Stimulated activated naive CD4-positive, alpha-beta T cell treated with Interleukin-2 at 50 U/mL for 16 hours (primary cell): ENCODE results near the gene TBC1D19.
"Not testable (repeated sequence)": the region's sequence is repeated elsewhere in the genome, so short reads cannot be mapped to it uniquely, and the experiment has no call there.

ENCODE experiments used
- DNase-seq: peaks from one replicate; lab custom pipeline; 2025; lab: John Stamatoyannopoulos, UW

Gene TBC1D19

DNA sequence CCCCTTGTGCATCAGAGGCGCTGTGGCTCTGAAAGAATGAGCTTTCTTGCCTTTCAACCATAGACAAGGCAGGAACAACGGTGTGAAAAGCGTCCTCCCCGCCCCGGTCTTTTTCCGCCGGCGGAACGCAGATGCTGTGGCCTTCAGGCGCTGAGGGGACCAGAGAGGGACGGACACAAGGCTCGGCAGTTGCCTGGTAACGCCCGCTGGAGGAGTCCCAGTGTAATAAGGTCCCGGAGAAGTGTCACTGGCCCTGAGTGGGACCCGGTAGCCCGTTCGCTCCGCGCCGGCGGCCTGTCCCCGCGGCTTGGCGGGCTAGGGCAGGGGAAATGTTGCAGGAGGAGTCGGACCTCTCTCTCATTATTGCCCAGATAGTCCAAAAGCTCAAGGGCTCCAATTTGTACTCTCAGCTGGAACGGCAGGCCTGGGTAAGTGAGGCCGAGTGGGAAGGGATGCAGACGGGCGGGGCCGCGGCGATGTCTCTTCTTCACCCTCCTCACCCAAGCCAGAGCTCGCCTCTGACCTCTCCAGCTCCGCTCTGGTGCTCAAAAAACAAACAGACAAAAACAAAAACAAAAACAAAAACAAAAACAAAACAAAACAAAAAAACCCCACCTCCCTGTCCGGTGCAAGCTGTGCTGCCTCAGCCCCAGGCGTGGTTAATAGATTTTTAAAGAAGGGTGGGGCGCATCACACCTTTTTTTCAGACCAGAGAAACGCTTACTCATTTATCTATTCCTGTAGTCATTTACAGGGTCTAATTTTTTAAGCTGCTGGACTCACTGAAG, at the start of gene TBC1D19:
Gene TBC1D19, plus strand, starts transcription at position 220 of the 788 bp plus-strand sequence. Its CDS starts 110 bp downstream, at position 330.
- peak; percentile 82 for DNase-seq

DNA sequence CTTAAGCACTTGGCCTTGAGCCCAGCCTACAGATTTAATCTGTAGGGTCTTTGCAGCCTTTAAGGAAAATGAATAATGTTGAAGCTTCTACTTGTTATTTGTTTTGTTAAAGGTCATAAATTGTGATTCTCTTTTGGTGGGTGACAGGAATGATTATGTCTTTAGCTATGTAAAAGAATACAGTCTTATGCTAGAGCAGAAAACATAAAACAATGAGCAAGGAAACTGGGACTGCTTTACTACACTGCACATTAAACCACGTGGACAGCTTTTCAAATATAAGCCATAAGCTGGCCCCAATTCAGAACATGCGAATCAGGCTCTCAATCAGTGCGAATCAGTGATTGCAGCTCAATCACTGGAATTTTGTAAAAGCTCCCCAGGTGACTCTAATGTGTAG, 40.9 kb upstream of the TBC1D19 start:
- DNase-seq = no peak

DNA sequence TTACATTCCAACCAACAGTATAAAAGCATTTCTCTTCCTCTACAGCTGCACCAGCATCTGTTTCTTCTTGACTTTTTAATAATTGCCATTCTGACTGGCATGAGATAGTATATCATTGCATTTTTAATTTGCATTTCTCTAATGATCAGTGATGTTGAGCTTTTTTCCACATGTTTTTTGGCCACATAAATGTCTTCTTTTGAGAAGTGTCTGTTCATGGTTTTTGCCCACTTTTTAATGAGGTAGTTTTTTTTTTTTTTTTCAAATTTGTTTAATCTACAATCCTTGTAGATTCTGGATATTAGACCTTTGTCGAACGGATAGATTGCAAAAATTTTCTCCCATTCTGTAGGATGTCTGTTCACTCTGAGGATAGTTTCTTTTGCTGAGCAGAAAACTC, 39.5 kb upstream of the TBC1D19 start:
- no peak for DNase-seq

DNA sequence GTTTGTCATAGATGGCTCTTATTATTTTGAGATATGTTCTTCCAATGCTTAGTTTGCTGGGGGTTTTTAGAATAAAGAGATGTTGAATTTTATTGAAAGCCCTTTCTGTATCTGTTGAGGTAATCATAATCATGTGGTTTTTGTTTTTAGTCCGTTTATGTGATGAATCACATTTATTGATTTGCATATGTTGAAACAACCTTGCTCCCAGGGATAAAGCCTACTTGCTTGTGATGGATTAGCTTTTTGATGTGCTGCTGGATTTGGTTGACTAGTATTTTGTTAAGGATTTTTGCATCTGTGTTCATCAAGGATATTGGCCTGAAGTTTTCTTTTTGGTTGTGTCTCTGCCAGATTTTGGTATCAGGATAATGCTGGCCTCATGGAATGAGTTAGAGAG, 35.5 kb upstream of the TBC1D19 start:
- not testable (repeated sequence) for DNase-seq

- no peak for DNase-seq
Measured at GRCh38 chr4:26557164-26557563, 26.7 kb upstream of the TBC1D19 start.

DNA sequence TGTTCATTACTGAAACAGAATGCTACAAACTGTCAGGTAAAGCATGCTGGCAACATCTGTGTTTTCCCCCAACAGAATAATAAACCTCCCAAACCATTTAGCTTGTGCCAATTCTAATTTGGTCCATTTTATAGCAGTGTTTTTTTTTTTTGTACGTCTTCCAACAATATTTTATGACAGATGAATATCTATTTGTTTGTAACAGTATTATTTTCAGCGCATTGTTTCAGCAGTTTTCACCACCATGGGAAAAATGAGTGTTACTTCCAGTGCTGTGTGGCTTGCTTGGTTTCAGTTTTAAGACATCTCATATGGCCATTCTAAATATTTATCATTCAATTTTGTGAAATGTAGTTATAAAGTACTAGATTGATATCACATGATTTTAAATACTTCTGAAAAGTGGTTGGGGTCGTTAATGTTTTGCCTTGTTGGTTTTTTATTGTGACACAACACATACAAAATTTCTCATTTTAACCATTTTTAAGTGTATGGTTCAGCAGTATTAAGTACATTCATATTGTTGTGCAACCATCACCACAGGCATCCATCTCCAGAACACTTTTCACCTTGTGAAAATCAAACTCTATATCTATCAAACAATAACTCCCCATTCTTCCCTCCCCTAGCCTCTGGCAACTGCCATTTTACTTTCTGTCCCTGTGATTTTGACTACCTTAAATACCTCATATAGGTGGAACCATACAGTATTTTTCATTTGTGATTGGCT, 25.6 kb upstream of the TBC1D19 start:
- no peak for DNase-seq

DNA sequence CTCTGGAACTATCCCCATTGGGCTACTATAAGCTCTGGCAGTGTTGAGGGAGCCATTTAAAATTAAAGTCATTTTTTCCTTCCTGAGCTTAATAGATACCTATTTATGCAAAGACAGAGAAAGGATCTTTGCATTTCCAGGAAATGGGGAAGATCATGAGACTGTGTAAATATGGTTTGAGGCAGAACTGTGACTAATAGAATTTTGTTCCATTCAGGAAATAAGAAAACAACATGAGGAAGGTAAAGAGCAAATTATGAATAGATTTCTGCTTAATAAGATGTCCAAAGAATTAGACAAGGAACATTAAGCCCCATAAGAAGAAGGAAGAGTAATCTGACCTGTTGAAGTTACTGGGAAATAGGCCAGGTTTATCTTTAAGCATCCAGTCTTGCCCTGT, 17.8 kb upstream of the TBC1D19 start:
- DNase-seq = no peak

DNA sequence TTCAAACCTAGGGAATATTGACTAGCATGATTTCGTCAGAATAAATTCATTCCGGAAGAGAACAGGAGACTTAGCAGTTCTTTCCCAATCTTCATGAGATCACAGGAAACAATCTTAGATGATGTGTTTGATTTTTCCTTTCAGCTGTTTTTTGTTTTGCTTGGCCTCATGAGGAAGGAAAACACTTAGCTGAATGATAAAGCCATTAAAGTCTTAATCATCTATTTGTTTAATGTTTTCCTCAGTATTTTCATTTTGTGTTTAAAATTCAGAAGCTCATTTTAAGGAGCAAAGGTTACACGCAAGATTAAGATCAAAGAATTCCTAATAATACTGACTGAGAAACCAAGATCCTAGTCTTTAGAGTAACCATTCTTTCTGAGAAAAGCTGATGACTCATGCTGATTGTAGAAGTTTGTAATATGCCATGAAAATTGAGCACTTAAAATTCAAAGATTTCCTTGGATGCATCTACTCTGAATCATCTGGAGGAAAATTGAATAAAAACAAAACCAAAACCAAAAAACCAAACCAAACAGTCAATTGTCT, 15.4 kb upstream of the TBC1D19 start:
- DNase-seq = no peak

- no peak for DNase-seq
Measured at GRCh38 chr4:26570596-26570995, 13.3 kb upstream of the TBC1D19 start.

DNA sequence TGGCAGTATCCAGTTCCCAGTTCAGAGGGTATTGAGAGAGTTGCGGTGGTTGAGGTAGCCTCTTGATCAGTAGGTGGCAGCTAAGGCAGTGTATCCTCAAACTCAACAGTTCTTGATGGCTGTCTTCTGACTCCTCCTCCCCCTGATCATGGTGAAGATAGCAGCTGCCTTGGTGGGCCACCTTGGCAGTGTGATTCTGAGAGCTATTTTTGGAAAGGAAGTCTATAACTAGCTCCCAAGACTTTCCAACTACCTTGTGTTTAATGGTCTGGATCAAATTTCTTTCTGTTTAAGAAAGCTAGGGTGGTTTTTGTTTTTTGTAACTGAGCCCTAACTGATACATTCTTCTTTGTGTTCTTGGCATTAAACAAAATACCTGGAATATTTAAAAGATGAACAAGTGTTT, 10.5 kb upstream of the TBC1D19 start:
- DNase-seq = no peak

GRCh38 chr4:26574563-26574962, 9.3 kb upstream of the TBC1D19 start:
- no peak for DNase-seq

GRCh38 chr4:26576231-26576739, 7.6 kb upstream of the TBC1D19 start:
- DNase-seq = no peak

GRCh38 chr4:26577066-26577465, 6.8 kb upstream of the TBC1D19 start:
- no peak for DNase-seq

DNA sequence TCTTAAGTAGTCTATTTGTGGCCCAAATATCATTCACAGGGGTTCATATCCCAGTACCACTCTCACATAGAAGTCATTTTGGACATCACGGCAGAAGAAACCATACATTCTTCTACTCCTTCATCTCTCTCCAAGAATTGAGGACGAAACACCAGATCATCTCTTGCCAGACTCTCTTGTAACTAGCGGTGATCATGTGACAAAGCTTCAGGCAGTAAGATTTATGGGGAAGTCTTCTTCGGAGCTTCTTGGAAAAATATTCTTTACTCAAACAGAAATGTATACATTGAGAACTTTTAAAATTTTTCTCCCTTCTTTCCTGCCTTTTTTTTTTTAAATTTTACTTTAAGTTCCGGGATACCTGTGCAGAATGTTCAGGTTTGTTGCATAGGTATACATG, 4.7 kb upstream of the TBC1D19 start:
- DNase-seq = no peak

DNA sequence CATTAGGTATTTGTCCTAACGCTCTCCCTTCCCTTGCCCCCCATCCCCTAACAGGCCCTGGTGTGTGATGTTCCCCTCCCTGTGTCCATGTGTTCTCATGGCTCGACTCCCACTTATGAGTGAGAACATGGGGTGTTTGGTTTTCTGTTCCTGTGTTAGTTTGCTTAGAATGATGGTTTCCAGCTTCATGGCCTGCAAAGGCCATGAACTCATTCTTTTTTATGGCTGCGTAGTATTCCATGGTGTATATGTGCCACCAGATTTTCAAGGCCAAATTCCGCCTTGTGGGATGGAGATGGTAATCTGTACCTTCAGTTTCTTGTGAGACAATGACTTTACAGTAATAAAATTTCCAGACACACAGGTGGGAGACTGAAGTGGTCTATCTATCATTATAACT, 2.5 kb upstream of the TBC1D19 start:
- not testable (repeated sequence) for DNase-seq

GRCh38 chr4:26583538-26583864, 383 bp upstream of the TBC1D19 start:
- no peak for DNase-seq

GRCh38 chr4:26584725-26585124, 841 bp downstream of the TBC1D19 start:
- DNase-seq = no peak

DNA sequence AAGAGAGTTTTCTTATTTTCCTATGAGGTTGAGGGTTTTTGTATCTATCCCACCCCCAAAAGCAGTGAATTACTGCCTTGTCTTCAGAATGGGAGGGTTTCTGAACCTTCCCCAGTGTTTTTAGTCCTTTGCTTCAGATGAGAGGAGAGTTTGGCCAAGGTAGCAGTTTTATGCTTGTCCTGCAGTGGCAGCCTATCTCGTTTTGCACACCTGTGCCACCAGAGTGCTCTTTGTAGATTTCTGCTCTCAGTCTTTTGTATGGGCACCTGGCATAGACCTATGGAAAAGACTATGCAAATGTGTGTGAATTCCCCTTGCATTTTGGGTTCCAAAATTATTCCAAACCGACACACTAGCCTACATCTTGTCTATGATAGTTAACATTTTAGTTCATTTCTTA, 5.8 kb downstream of the TBC1D19 start:
- DNase-seq = no peak

DNA sequence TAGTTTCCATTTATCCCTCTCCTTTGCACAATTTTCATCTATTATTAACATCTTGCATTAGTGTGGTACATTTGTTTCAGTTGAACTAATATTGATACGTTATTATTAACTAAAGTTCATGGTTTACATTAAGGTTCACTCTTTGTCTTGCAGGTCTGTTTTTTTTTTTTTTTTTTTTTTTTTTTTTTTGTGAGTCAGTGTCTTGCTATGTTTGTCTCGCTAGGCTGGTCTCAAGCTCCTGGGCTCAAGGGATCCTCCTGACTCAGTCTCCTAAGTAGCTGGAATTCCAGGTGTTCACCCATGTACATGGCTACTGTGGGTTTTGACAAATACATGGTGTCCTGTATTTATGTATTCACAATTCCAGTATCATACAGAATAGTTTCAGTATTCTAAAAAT, 6.8 kb downstream of the TBC1D19 start:
- no peak for DNase-seq

- not testable (repeated sequence) for DNase-seq
Measured at GRCh38 chr4:26593557-26593956, 9.7 kb downstream of the TBC1D19 start.

- no peak for DNase-seq
Measured at GRCh38 chr4:26594371-26594770, 10.5 kb downstream of the TBC1D19 start.

GRCh38 chr4:26594778-26595177, 10.9 kb downstream of the TBC1D19 start:
- no peak for DNase-seq

DNA sequence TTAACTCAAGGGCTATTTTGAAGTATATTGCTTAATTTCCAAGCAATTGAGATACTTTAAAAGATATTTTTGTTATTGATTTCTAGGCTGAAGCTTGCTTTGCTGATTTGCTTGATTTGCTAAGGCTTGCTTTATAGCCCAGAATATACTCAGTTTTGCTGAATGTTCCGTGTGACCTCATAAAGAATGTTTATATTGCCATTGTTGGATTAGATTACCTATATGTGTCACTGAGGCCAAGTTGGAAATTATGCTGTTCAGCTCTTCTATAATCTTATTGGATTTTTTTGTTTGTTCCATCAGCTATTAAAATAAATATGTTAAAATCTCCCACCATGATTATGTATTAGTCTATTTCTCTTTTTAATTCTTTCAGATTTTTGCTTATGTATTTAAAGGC, 13.0 kb downstream of the TBC1D19 start:
- no peak for DNase-seq
